MM.1S (cell line): ENCODE results near the gene UTP20.

Experiments
- EZH2 ChIP-seq: fragments of 300-600 bp; sonication (generic); optimal IDR thresholded peaks from 2 replicates; pipeline ENCODE3; 2017; ENCODE audit warnings: low read depth, mild to moderate bottlenecking, antibody characterized with exemption, low read length, mixed read lengths
- TF ChIP-seq, protein P1 (sequence below): fragments of 300-600 bp; sonication (generic); IDR thresholded peaks from 2 replicates; pipeline ENCODE4 v1.5.1; 2016; ENCODE audit warnings: antibody characterized with exemption, low read length, mixed read lengths

DNA sequence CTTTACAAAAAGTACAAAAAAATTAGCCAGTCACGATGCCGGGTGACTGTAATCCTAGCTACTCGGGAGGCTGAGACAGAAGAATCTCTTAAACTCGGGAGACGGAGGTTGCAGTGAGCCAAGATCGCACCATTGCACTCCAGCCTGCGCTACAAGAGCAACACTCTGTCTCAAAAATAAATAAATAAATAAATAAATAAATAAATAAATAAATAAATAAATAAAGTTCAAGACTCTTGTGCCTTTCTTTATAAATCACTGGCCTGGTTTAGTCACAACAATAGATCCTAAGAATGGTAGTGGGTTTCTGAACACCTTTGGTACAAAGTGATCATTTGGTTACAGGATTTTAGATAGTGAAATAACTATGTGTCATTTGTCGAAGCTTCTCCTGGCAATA, 81.5 kb downstream of the UTP20 start:
- TF ChIP-seq, protein P1, sequence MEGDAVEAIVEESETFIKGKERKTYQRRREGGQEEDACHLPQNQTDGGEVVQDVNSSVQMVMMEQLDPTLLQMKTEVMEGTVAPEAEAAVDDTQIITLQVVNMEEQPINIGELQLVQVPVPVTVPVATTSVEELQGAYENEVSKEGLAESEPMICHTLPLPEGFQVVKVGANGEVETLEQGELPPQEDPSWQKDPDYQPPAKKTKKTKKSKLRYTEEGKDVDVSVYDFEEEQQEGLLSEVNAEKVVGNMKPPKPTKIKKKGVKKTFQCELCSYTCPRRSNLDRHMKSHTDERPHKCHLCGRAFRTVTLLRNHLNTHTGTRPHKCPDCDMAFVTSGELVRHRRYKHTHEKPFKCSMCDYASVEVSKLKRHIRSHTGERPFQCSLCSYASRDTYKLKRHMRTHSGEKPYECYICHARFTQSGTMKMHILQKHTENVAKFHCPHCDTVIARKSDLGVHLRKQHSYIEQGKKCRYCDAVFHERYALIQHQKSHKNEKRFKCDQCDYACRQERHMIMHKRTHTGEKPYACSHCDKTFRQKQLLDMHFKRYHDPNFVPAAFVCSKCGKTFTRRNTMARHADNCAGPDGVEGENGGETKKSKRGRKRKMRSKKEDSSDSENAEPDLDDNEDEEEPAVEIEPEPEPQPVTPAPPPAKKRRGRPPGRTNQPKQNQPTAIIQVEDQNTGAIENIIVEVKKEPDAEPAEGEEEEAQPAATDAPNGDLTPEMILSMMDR = no peak
- TF ChIP-seq EZH2 = no peak
